ENCODE results near the gene CNOT3.
"Not testable (repeated sequence)": the region's sequence is repeated elsewhere in the genome, so short reads cannot be mapped to it uniquely, and the experiment has no call there.

DNA sequence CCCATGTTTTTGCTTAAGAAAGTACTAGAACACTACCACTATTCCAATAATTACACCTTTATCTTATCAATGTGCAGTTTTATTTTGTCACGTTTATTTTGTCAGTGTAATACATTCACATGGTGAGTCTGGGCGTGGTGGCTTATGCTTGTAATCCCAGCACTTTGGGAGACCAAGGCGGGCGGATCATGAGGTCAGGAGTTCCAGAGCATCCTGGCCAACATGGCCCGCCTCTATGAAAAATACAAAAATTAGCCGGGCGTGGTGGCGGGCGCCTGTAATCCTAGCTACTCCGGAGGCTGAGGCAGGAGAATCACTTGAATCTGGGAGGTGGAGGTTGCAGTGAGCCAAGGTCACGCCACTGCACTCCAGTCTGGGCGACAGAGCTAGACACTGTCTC lies 56.9 kb downstream of the CNOT3 start:
- not testable (repeated sequence) for TF ChIP-seq CTCF, POLR2AphosphoS5 (IDR thresholded peaks at IDR 0.05)

Data from prostate gland (tissue), 2 donors.